Uterus (tissue), 2 donors: ENCODE measurements around the gene S100A11.

Experiments used
- POLR2A ChIP-seq, 2 donors: fragments of 450-650 bp; IDR thresholded peaks; one replicate each; pipeline ENCODE4 v1.6.1; 2016; ENCODE audit warnings: antibody characterized with exemption in 2 of 2, mild to moderate bottlenecking in 1 of 2, moderate library complexity in 1 of 2
- TF ChIP-seq, protein P1 (sequence below), 4 experiments: fragments of 200-600 bp in 2 of 4; fragments of 450-650 bp in 2 of 4; sonication (generic) in 2 of 4; IDR thresholded peaks; one replicate each; pipeline ENCODE4 v1.5.1; 2016 to 2019; ENCODE audit warnings: antibody characterized with exemption in 4 of 4, mild to moderate bottlenecking in 2 of 4, moderate library complexity in 1 of 4

DNA sequence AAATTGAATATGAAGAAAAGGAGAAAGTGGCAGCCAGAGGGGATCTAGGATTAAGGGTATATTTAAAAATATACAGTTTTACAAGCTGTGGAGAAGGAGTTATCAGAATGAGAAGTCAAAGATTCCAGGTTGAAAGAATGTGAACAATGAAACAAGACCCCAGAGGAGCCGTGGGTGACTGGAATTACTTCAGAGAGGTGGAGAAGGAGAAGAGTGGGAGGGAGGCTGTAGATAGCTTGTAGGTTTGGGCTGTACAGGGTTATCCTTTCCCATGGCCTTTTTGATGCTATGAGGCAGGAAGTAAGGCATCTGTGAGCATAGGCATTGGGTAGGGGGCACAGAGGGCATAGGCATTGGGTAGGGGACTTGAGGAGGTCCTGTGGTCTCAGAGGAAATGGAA is 5.2 kb upstream of the S100A11 start:
- TF ChIP-seq, protein P1, sequence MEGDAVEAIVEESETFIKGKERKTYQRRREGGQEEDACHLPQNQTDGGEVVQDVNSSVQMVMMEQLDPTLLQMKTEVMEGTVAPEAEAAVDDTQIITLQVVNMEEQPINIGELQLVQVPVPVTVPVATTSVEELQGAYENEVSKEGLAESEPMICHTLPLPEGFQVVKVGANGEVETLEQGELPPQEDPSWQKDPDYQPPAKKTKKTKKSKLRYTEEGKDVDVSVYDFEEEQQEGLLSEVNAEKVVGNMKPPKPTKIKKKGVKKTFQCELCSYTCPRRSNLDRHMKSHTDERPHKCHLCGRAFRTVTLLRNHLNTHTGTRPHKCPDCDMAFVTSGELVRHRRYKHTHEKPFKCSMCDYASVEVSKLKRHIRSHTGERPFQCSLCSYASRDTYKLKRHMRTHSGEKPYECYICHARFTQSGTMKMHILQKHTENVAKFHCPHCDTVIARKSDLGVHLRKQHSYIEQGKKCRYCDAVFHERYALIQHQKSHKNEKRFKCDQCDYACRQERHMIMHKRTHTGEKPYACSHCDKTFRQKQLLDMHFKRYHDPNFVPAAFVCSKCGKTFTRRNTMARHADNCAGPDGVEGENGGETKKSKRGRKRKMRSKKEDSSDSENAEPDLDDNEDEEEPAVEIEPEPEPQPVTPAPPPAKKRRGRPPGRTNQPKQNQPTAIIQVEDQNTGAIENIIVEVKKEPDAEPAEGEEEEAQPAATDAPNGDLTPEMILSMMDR (IDR thresholded peaks at IDR 0.05): no peak
- TF ChIP-seq POLR2A (IDR thresholded peaks at IDR 0.05): no peak
